ENCODE data around the gene CYB561D1. TPM values are rescaled to one million over a fixed set of nuclear protein-coding genes. Genes with fewer than 3 reads are reported as not detected.

CYB561D1 gene
- total RNA-seq, 1 experiment from 2014 or later = 5.7 TPM

DNA sequence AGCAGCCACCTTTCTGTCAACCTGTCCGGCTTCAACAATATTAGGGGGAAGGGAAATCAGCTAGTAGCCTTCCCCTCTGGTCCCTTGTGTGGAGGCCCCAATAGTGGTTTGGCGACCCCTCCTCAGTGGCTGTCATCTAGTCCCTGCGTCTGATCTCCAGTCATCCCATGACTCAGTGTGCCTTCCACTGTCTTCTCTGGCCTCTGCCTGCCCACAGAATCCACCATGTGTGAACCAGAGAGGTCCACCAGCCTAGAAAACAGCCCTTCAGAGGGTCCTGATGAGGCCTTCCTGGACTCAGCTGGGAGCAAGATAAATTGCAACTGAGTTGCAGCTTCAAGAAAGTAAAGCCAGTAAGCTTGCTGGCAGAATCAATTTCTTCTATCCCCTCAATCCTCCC is 14.0 kb upstream of the CYB561D1 start:
- DNase-seq (ENCODE audit: low spot score) = no peak

DNA sequence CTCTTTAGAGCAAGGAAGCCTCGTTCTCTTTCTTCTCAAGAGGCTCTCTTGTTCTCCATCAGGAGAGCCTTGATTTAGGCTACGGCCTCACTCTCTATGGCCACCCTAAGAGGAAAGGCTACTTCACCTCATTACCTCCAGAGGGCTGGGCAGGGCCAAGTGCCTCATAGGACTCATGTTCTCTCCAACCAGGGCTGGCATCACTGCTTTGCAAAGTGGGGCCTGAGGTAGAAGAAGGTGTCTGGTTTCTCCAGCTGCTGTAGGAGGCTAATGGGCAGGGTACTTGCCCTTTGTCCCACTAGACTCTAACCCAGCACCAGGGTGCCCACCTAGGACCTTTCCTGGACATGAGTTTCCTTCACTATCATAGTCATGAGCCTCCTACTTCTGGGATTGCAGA is 12.2 kb upstream of the CYB561D1 start:
- no peak for DNase-seq (ENCODE audit: low spot score)

DNA sequence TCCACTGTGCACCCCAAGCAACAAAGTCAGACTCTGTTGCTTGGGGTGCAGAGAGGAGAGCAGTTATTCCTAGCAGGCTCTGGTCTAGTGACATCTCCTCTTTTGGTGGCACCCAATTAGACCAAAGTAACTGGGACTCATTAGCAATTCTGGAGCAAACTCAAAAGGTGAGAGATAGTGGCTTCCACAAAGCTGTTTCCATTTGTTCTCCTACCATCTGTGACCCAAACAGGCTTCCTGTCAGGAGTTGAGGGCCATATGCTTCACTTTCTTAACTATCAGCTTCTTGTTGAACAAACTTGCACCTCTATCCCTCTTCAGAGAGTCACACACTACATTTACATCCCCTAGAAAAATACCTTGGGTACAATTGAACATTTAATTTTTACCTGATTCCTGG is 11.7 kb upstream of the CYB561D1 start:
- no peak for DNase-seq (ENCODE audit: low spot score)

DNA sequence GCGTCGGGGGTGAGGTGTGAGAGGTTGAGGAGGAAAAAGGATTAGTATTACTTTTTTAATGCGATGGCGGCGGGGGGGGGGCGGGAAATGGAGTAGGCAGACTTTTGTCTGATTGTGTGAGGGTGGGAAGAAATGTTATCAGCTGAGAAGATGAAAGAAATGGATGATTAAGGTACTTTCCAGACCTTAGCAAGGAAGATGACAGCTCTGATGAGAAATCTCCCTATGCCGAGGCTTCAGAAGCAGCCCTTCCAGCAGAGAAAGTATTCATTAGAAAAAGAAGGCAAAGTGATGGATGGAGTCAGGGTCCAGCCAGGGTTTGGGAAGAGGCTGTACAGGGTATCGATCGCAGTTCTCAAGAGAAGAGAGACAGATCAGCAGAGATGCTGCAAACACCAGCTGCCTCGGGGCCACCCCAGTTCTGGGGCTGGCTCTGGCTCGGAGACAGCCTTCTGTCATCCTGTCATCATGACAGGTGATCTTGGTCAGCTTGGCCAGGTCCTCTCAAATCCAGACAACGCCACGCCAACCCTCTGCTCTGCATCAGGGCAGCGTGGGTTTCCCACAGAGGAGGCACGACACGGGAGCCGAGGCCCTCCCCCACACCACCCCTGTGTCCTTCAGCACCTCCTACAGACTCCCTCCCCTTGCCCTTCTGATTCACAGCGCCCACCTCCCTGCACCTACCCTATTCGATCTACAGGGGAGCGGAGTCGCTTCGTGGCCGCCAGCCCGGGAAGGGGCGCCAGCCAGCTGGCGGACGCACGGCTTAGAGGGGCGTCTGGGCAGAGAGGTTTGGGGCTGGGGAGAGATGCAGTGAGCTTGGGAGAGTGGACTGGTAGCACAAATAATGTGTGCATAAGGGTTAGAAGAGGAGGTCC is 10.9 kb upstream of the CYB561D1 start:
- DNase-seq (ENCODE audit: low spot score) = no peak

DNA sequence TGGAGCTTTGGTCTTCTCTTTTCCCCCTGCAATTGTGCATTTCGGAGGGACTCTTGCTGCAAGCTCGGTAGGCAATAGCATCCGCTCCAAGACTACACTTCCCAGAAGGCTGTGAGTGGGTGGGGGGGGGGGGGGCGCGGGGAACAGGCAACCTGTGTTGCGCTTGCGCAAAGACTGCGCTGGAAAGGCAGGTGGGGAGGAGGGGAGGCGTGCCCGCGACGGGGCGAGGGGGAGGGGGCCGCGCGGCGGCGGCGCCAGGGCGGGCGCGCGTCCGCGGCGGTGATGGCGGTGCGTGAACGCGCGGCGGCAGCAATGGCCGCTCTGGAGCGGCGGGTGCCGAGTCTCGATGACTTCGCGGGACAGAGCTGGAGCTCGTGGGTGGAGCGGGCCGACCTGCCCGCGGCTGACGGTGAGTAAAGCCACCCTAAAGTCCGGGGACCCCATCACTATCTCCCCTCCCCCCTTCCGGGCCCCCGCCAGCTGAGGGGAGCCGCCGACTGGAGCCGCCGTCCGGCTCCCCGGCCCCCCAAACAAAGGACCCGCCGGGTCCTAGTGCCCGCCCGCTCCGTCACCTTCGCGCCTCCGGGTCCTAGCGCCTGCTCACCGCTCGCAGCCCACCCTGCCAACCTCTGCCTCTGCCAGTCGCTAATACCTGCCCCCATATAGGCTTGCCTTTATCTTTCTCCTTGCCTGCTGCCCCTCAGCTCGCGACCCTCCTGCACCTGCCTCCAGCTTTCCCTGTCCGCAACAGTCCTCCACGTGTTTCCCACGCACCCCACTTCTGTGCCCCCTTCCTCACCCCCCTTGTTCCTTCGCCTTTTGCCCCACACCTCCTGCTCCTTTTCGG is 10.0 kb upstream of the CYB561D1 start, which contains the start of gene ATXN7L2:
Gene ATXN7L2 (plus strand): TSS at position 234 of the 847 bp plus-strand sequence. CDS start 49 bp downstream, at position 283.
- peak; percentile 69 for DNase-seq (ENCODE audit: low spot score)

DNA sequence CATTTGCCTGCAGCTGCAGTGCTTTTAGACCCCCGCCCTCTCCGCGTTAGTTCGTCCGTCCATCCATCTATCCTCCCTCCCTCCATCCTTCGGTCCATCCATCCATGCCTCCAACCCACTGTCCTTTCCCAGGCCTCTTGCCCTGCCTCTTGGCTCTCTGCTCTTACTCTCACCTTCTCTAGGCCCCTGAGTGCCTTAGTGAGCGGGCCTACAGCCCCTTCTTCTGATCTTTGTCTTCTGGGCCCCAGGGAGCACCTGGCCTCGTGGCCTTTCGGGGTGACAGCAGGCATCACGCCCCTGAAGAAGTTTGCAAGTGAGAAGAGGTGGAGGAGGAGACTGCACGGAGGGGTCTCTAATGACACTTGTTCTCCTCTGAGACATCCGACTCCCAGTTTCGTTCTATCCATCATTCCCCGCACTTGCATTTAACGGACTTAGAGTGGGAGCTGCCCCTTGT is 9.3 kb upstream of the CYB561D1 start:
- no peak for DNase-seq (ENCODE audit: low spot score)

DNA sequence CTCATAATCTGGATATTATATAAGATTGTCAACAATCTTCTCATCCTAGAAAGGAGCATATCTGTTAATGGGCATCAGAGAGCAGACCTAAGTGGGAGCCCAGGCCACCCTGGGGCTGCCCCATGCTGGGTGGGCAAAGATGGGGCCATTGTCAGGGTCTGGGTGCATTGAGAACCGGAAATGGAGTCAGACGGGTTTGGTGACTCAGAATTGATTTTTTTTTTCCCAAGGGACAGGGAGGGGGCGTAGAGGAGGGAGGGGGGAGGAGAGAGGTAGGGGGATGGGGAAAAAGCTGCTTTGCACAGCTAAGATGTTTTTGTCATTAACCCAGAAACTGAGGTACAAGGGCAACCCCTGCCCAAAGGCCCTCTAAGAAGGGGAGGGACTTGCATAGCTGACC is 8.9 kb upstream of the CYB561D1 start:
- DNase-seq (ENCODE audit: low spot score) = no peak

DNA sequence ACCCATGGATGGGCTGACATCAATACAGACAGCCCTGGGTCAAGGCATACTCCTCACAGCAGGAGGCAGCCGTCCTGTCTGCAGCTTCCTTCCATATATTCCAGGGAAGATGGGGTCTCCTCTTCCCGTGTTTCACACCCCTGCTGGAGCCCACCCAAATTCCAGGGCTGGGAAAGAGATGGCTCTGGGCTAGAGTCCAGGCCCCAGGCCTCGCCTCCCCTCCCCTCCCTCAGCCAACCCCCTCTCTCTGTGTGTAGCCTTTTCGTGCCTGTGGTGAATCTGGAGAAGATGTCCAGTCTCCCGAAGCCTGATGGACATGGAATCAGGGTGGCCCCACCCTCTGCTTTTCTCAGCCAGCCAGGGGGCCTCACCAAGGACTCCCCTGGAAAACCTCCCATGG is 6.6 kb upstream of the CYB561D1 start:
- DNase-seq (ENCODE audit: low spot score) = no peak

DNA sequence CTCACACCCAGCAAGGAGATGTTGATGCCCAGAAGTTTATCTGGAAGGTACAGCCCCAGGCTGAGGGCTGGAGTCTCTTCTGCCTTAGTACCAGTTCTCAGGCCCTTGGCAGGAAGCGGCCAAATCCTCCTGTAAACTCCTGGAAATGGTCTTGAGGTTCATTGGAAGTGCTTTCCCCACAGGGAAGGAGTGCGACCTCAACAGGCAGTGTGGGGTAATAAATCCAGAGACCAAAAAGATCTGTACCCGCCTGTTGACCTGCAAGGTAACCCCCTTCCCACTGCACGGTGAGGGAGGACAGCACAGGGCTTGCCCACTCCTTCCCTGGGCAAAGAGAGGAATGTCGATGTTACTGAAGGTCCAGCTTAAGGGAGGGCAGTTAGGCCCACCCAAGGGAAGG is 5.7 kb upstream of the CYB561D1 start:
- no peak for DNase-seq (ENCODE audit: low spot score)

DNA sequence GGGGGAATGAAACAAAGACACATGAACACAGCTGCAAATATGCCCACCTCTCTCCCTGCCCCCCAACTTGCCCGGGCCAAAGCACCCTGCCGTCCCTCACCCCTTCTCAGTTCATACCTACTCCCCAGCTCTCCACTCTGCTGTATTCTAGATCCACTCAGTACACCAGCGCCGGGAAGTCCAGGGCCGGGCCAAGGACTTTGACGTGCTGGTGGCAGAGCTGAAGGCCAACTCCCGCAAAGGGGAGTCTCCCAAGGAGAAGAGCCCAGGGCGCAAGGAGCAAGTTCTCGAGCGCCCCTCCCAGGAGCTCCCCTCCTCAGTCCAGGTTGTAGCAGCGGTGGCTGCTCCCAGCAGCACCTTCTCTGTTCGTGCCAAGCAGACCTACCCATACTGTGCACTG is 5.2 kb upstream of the CYB561D1 start:
- DNase-seq (ENCODE audit: low spot score) = no peak

DNA sequence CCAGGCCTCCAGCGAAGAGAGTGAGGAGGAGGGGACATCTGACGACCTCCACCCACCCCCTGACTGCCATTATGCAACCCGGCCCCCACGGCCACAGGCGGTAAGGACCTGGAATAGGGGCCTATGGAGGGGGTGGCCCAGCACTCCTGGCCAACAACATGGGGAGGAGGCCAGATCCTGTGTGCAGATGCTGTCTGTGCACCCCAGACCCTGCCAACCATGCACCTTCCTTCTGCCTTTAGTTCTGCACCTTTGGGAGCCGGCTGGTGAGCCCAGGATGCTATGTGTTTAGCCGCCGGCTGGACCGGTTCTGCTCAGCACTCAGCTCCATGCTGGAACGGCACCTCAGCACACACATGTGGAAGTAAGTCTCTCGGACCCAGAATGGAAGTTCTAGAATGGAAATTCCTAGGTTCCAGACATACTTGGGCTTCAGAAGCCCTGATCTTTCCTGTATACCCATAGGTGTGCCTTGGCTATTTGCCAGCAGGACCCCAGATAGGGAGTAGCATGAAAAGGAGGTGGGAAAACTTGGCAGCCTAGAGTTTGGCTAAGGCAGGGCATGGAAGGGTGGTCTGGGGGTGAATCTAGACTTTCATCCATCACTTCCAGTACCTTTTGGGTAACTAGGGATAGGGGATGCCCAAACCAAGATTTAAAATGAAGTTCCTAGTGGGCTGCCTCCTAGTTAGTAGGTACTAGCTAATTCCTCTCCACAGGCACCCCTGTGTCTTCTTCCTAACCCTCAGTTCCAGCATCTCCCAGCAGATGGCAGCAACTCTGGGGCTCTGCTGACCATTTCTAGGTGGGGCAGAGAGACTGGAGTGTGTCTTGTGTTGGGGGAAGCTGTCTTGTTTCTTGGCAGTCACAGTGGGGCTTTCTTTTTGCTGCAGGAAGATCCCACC is 3.6 kb upstream of the CYB561D1 start:
- peak; percentile 44 for DNase-seq (ENCODE audit: low spot score)

DNA sequence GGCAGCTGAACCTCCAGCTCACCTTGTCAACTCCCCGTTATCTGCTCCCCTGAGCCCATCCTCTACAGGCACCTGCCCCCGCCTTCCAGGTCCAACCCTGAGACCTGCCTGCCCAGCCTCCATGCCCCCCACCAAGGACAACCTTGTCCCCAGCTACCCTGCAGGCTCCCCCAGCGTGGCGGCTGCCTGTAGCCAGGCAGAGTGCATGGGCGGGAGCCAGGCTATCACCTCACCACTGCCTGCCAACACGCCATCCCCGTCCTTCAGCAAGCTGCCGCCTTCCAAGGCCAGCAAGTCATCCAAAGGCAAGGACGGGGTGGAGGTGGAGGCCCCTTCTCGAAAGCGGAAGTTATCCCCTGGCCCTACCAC is 3.0 kb upstream of the CYB561D1 start:
- no peak for DNase-seq (ENCODE audit: low spot score)

DNA sequence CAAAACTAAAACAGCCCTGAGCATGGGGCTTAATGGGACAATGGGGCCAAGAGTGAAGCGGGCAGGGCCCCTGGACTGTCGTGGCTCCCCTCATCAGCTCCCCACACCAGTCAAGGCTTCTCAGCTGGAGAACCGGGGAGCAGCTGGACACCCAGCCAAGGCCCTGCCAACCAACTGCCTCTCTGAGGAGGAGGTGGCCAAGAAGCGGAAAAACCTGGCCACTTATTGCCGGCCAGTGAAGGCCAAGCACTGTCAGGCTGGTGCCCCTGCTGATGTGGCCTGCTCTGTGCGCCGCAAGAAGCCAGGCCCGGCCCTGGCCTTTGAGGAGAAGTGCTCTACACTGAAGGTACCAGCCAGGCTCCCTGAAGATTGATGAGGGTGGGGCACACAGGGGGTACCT is 2.5 kb upstream of the CYB561D1 start:
- DNase-seq (ENCODE audit: low spot score) = no peak

DNA sequence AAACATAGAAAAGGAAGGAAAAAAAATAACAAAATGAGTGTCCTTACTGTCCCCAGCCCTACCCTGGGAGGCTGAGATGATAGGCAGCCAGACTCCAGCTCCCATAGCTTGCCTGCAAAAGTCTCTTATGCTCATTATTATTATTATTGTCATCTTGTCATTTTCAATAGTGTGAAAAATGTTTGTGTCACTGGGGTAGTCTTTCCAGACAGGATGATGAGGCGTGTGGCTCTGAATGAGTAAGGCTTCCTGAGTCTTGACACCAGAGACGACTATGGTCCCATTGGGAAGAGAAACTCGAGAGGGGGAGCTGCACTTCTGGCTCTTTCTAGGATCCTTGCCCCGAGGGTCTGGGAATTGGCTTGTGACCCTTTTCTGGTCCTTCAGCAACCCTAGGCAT is 1.1 kb upstream of the CYB561D1 start:
- DNase-seq (ENCODE audit: low spot score) = no peak

DNA sequence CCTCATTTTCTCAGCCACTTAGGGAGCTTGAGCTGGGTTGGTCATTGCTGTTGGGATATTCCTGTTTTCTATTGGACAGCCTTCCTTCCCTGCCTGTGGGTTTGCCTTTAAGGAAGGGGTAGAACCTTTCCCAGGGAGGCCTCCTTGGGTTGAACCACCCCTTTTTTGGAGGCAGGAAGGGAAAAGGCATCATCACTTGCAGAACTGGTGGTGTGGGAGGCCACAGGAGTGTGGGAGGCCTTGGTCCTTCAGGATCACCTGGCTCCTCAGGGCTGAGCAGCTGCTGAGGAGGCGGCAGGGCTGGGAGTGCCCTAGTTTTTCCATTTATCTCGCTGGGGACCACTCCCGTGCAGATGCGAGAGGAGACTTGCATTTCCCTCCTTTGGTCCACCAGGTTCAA is 667 bp upstream of the CYB561D1 start:
- no peak for DNase-seq (ENCODE audit: low spot score)

DNA sequence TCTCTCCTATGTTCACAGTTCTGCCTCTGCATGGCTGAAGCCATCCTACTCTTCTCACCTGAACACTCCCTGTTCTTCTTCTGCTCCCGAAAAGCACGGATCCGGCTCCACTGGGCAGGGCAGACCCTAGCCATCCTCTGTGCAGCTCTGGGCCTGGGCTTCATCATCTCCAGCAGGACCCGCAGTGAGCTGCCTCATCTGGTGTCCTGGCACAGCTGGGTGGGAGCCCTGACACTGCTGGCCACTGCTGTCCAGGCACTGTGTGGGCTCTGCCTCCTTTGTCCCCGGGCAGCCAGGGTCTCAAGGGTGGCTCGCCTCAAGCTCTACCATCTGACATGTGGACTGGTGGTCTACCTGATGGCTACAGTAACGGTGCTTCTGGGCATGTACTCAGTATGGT is 1.8 kb downstream of the CYB561D1 start:
- no peak for DNase-seq (ENCODE audit: low spot score)

DNA sequence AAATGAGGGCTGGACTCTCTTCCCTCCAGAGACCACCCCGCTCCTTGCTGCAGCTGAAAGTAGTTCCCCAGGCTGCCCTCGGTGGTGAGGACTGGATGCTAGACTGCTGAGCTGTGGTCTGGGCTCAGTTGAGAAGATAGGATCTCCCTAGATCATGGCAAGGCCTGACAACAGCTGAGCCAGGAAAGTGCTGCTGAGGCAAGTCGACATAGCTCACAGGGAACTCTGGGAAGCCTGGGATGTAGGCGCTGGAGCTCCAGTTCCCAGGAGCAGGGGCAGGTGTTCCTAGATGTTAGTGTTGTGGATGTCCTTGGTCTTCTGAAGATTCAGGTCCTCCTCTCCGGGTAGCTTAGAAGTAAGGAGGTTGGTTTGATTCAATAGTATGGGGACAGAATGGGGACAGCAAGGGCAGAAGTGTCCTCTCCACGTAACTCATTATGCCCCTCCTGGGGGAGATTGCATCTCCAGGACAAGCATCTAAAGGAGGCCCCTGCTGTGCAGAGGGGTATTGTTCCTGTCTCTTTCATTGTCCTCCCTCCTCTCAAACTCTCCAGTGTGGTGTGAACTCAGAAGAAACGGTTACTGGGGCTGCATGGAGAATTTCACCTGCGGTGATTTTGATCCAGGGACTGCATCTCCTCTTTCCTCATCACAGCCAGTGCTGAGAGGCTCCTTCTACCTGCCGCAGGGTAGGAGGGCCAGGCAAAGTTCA is 3.7 kb downstream of the CYB561D1 start:
- no peak for DNase-seq (ENCODE audit: low spot score)

DNA sequence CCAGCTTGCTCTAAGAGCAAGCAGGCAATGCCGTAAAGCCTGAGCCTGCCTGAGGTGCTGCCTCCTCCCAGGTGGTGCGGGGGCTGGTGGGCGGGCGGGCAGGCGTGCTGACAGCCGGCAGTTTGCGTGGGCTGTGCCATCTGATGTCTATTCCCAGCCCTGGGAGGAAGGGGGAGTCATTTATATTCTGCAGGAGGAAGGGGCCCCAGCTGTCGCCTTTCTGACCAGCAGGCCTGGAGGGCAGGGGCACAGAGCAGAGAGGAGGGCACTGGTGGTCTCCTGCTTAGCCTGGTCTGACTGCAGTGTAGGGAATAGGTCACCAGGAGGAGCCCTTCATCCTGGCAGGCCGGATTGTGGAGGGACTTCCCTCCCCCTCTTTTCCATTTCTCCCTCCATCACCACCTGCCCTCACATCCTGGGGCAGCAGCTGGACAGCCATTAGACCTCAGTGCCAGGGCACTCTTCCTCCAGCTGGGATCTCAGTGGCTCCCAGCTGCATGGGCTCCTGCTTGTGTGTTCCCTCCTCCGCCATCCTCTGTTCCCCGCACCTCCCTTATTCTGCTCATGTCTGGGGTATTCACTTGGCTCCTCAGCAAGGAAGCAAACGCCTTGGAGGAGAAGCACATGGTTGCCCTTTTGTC is 4.4 kb downstream of the CYB561D1 start:
- DNase-seq (ENCODE audit: low spot score) = peak; percentile 42

DNA sequence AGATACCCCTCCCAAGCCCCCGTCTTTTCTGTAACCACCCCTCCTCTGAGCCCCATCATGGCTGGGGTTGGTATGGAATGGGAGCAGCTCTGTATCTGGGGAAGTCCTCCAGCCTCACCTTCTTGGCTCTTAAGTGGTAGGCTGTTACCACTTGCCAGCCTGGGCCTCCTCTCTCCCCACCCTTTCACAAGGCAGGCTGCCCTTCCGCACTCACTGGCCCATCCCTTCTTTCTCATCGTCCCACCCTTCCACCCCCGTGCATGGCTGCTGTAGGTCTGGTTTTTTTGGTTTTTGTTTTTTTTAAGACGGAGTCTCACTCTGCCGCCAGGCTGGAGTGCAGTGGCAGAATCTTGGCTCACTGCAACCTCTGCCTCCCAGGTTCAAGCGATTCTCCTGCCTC is 5.2 kb downstream of the CYB561D1 start:
- DNase-seq (ENCODE audit: low spot score) = no peak

DNA sequence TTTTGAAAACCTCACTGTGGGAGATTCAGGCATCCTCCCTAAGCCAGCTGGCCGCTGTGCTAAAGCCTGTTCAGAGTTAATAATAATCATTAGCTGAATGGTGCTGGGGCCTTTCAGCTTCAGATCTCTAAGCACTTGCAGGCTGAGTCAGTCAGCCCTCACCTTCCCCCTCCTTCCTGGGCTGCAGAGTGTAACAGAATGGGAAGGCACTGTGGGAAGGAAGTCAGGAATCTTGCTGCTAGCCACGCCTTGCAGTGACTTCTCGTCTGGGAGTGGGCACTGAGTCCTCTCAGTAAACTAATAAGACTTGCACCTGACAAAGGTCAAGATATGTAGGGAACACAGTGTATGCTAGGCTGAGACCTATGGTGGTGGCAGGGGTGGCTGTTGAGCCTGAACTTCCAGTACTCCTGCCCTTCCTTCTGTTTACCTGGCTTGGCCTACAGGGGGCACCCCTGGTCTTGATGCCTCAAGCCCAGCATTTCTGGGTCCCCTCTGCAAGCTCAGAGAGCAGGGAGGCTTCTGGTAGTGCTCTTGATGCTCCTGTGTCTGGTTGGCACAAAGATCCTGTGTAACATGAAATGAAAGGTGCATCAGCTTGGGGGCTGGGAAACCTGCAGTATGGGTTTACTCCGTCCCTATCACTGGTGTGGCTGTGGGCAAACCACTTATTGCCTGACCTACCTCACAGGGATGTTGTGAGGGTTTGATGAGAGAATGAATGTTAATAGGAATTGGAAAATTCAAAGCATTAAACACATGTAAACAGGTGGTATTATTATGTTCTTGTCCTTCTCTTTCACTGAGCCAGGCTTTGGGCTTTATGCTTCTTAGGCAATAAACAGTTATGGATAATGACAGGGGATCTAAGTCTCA is 6.0 kb downstream of the CYB561D1 start:
- peak; percentile 40 for DNase-seq (ENCODE audit: low spot score)

Data from A172 (cell line).